Mesenchymal stem cell (in vitro differentiated cells and primary cell): ENCODE measurements around the gene MBP.

ENCODE experiments used
- DNase-seq: peaks from one replicate; pipeline ENCODE4 v3.0.0-alpha.2; 2013
- H2AFZ ChIP-seq: one replicate; pipeline ENCODE4 v1.6.1; 2013; ENCODE audit warnings: low read depth, mild to moderate bottlenecking, control low read depth, inconsistent platforms, low read length, moderate library complexity
- H2AK5ac ChIP-seq: 2 replicates; pipeline ENCODE4 v1.6.1; 2013; ENCODE audit warnings: low read length, moderate library complexity, mild to moderate bottlenecking, inconsistent platforms; ENCODE audit not compliant: severe bottlenecking
- H2BK120ac ChIP-seq: one replicate; pipeline ENCODE4 v1.6.1; 2013; ENCODE audit warnings: low read depth, mild to moderate bottlenecking, inconsistent platforms, low read length, moderate library complexity
- H2BK12ac ChIP-seq, 2 experiments: one replicate each; pipeline ENCODE4 v1.6.1; 2013; ENCODE audit warnings: inconsistent platforms in 2 of 2, low read length in 2 of 2, mild to moderate bottlenecking in 2 of 2, moderate library complexity in 2 of 2, control low read depth in 1 of 2
- H2BK15ac ChIP-seq: one replicate; pipeline ENCODE4 v1.6.1; 2013; ENCODE audit warnings: mild to moderate bottlenecking, low read depth, inconsistent platforms; ENCODE audit not compliant: poor library complexity, severe bottlenecking
- H2BK5ac ChIP-seq: 2 replicates; pipeline ENCODE4 v1.6.1; 2013; ENCODE audit warnings: low read depth, mild to moderate bottlenecking, low read length, control low read depth, inconsistent platforms; ENCODE audit not compliant: poor library complexity, severe bottlenecking
- H3K14ac ChIP-seq, 2 experiments: one replicate each; pipeline ENCODE4 v1.6.1; 2013; ENCODE audit warnings: inconsistent platforms in 2 of 2, low read length in 2 of 2, control low read depth in 1 of 2, mild to moderate bottlenecking in 1 of 2, moderate library complexity in 1 of 2
- H3K18ac ChIP-seq, 2 experiments: one replicate each; pipeline ENCODE4 v1.6.1; 2013; ENCODE audit warnings: inconsistent platforms in 2 of 2, low read length in 2 of 2, control low read depth in 1 of 2, low read depth in 1 of 2, mild to moderate bottlenecking in 1 of 2
- H3K23ac ChIP-seq, 2 experiments: one replicate each; pipeline ENCODE4 v1.6.1; 2013; ENCODE audit warnings: inconsistent platforms in 2 of 2, low read length in 2 of 2, mild to moderate bottlenecking in 2 of 2, moderate library complexity in 2 of 2, control low read depth in 1 of 2
- H3K27ac ChIP-seq: 2 replicates; pipeline ENCODE4 v1.5.1; 2013; ENCODE audit warnings: mild to moderate bottlenecking, moderate library complexity, low read length, control low read depth, inconsistent platforms; ENCODE audit not compliant: poor library complexity, severe bottlenecking
- H3K27me3 ChIP-seq, 2 experiments: 2 replicates each; pipeline versions ENCODE4 v1.6.1 to v1.7.0; 2013; ENCODE audit warnings: low read length in 2 of 2, mild to moderate bottlenecking in 2 of 2, moderate library complexity in 2 of 2, control low read depth in 1 of 2, inconsistent platforms in 1 of 2; ENCODE audit not compliant: control insufficient read depth in 1 of 2, insufficient read depth in 1 of 2
- H3K36me3 ChIP-seq, 2 experiments: 2 replicates each; pipeline versions ENCODE4 v1.6.1 to v1.7.0; 2013; ENCODE audit warnings: low read length in 2 of 2, control low read depth in 1 of 2, inconsistent platforms in 1 of 2, low read depth in 1 of 2, mild to moderate bottlenecking in 1 of 2; ENCODE audit not compliant: insufficient read depth in 2 of 2, control insufficient read depth in 1 of 2
- H3K4ac ChIP-seq, 2 experiments: one replicate each; pipeline ENCODE4 v1.6.1; 2013; ENCODE audit warnings: inconsistent platforms in 2 of 2, low read length in 2 of 2, mild to moderate bottlenecking in 2 of 2, moderate library complexity in 2 of 2, control low read depth in 1 of 2, low read depth in 1 of 2
- H3K4me1 ChIP-seq: 2 replicates; pipeline ENCODE4 v1.6.1; 2013; ENCODE audit warnings: low read depth, low read length, control low read depth; ENCODE audit not compliant: control insufficient read depth, insufficient read depth
- H3K4me2 ChIP-seq: 2 replicates; pipeline ENCODE4 v1.6.1; 2013; ENCODE audit warnings: low read length, mild to moderate bottlenecking, inconsistent platforms; ENCODE audit not compliant: poor library complexity, severe bottlenecking
- H3K4me3 ChIP-seq, 2 experiments: 2 replicates each; pipeline versions ENCODE4 v1.5.1 to v1.7.0; 2013; ENCODE audit warnings: low read length in 2 of 2, mild to moderate bottlenecking in 2 of 2, control low read depth in 1 of 2, low read depth in 1 of 2; ENCODE audit not compliant: insufficient read depth in 1 of 2
- H3K79me1 ChIP-seq: replicated peaks from 2 replicates; pipeline ENCODE4 v1.6.1; 2013; ENCODE audit warnings: mild to moderate bottlenecking, control low read depth, low read length, inconsistent platforms; ENCODE audit not compliant: poor library complexity, severe bottlenecking
- H3K9ac ChIP-seq: 2 replicates; pipeline ENCODE4 v1.7.0; 2013; ENCODE audit warnings: mild to moderate bottlenecking, low read length, moderate library complexity
- H3K9me3 ChIP-seq: 2 replicates; pipeline ENCODE4 v1.7.0; 2013; ENCODE audit warnings: mild to moderate bottlenecking, low read length; ENCODE audit not compliant: control insufficient read depth
- H4K8ac ChIP-seq: one replicate; pipeline ENCODE4 v1.6.1; 2013; ENCODE audit warnings: inconsistent platforms, mild to moderate bottlenecking, low read length, moderate library complexity
- H4K91ac ChIP-seq: one replicate; pipeline ENCODE4 v1.6.1; 2013; ENCODE audit warnings: mild to moderate bottlenecking, low read length, inconsistent platforms
- WGBS: methylation state at CpG from one replicate; pipeline ENCODE4 v1.1.7; 2013; ENCODE audit warnings: mixed read lengths; 5-methylcytosine and 5-hydroxymethylcytosine counted together

MBP gene

GRCh38 chr18:77046409-77046808 is 86.2 kb downstream of the MBP start:
- Histone ChIP-seq H2BK5ac (no peak overlapping the region), H3K18ac (no peak overlapping the region), H4K8ac (no peak overlapping the region), H2AK5ac (no peak overlapping the region), H3K27me3 (no peaks in the 10 kb centered on the region), H2AFZ (no peak overlapping the region), H3K9ac (no peak overlapping the region), H3K79me1 (peaks cover 13% of the 10 kb centered on the region), H2BK15ac (no peak overlapping the region), H2BK12ac (no peak overlapping the region), H3K4me1 (peaks cover 15% of the 10 kb centered on the region), H3K27ac (no peak overlapping the region), H3K4me3 (no peak overlapping the region), H3K14ac (no peak overlapping the region), H3K36me3 (peaks cover 9 to 29% of the 10 kb centered on the region in 2 experiments), H3K23ac (no peak overlapping the region), H3K4me2 (no peak overlapping the region), H2BK120ac (no peak overlapping the region), H3K4ac (no peak overlapping the region), H4K91ac (no peak overlapping the region), H3K9me3 (no peaks in the 10 kb centered on the region)
- WGBS = 85% methylated on average over 7 of the region's 9 CpGs
- DNase-seq = no peak

- Histone ChIP-seq H3K79me1 (peaks cover 13% of the 10 kb centered on the region), H3K4me1 (peaks cover 15% of the 10 kb centered on the region), H2BK120ac (no peak overlapping the region), H3K23ac (no peak overlapping the region), H3K14ac (no peak overlapping the region), H2BK12ac (no peak overlapping the region), H2AK5ac (no peak overlapping the region), H3K4me3 (no peak overlapping the region), H3K36me3 (peaks cover 9 to 28% of the 10 kb centered on the region in 2 experiments), H3K27me3 (no peaks in the 10 kb centered on the region), H3K4ac (no peak overlapping the region), H2AFZ (no peak overlapping the region), H3K27ac (no peak overlapping the region), H2BK15ac (no peak overlapping the region), H2BK5ac (no peak overlapping the region), H4K8ac (no peak overlapping the region), H4K91ac (no peak overlapping the region), H3K18ac (no peak overlapping the region), H3K9me3 (no peaks in the 10 kb centered on the region), H3K9ac (no peak overlapping the region), H3K4me2 (no peak overlapping the region)
- 94% methylated on average over 5 of the region's 6 CpGs for WGBS
- no peak for DNase-seq
These were observed 86.9 kb downstream of the MBP start for GRCh38 chr18:77045677-77046076.

- 86% methylated on average over 13 of the region's 14 CpGs for WGBS
- no peak overlapping the region for H2BK5ac ChIP-seq
- no peak overlapping the region for H2AK5ac ChIP-seq
- H2BK15ac ChIP-seq = no peak overlapping the region
- H2BK120ac ChIP-seq = no peak overlapping the region
- H3K4ac ChIP-seq = no peak overlapping the region
- peaks cover 15% of the 10 kb centered on the region for H3K4me1 ChIP-seq
- H3K23ac ChIP-seq = no peak overlapping the region
- no peak overlapping the region for H3K9ac ChIP-seq
- no peak overlapping the region for H2BK12ac ChIP-seq
- H2AFZ ChIP-seq = no peak overlapping the region
- H3K36me3 ChIP-seq = peaks cover 9 to 28% of the 10 kb centered on the region in 2 experiments
- H3K27ac ChIP-seq = no peak overlapping the region
- no peaks in the 10 kb centered on the region for H3K27me3 ChIP-seq
- DNase-seq = no peak
- peaks cover 13% of the 10 kb centered on the region for H3K79me1 ChIP-seq
- no peak overlapping the region for H3K14ac ChIP-seq
- H3K4me2 ChIP-seq = no peak overlapping the region
- H4K91ac ChIP-seq = no peak overlapping the region
- H3K18ac ChIP-seq = no peak overlapping the region
- H3K9me3 ChIP-seq = no peaks in the 10 kb centered on the region
- no peak overlapping the region for H3K4me3 ChIP-seq
- no peak overlapping the region for H4K8ac ChIP-seq
These were observed 87.5 kb downstream of the MBP start for GRCh38 chr18:77044866-77045664.

- Histone ChIP-seq H3K4me3 (peak overlapping the region in 1 of 2 experiments; percentile 9), H4K91ac (peak overlapping the region; percentile 6), H2BK12ac (no peak overlapping the region), H3K23ac (no peak overlapping the region), H3K4me2 (peak overlapping the region; percentile 13), H3K9ac (no peak overlapping the region), H2AFZ (no peak overlapping the region), H4K8ac (no peak overlapping the region), H2BK15ac (no peak overlapping the region), H3K4ac (no peak overlapping the region), H3K4me1 (peaks cover 20% of the 10 kb centered on the region), H2BK5ac (no peak overlapping the region), H3K36me3 (peaks cover 9 to 28% of the 10 kb centered on the region in 2 experiments), H2BK120ac (no peak overlapping the region), H3K27ac (no peak overlapping the region), H3K9me3 (no peaks in the 10 kb centered on the region), H3K18ac (peak overlapping the region in 1 of 2 experiments; percentile 47), H3K14ac (peak overlapping the region in 1 of 2 experiments; percentile 13), H3K27me3 (no peaks in the 10 kb centered on the region), H3K79me1 (peaks cover 13% of the 10 kb centered on the region), H2AK5ac (no peak overlapping the region)
- 81% methylated on average over 27 of the region's 27 CpGs for WGBS
- no peak for DNase-seq
These were observed 88.9 kb downstream of the MBP start for GRCh38 chr18:77043541-77044280.
